GM18870 (cell line): ENCODE results near the gene SIRT2.
"Not testable (repeated sequence)": the region's sequence is repeated elsewhere in the genome, so short reads cannot be mapped to it uniquely, and the experiment has no call there.

Source experiments
- ATAC-seq: cut with Tn5 transposase; IDR thresholded peaks from one replicate; pipeline ENCODE4 v1.9.1; 2021; ENCODE audit warnings: moderate library complexity; ENCODE audit not compliant: unreplicated experiment

Gene SIRT2

GRCh38 chr19:38898788-38899446 is 501 bp downstream of the SIRT2 start:
- no peak for ATAC-seq

- ATAC-seq = no peak
These were observed 4.5 kb downstream of the SIRT2 start for GRCh38 chr19:38894968-38895367.

- no peak for ATAC-seq
These were observed 6.1 kb downstream of the SIRT2 start for GRCh38 chr19:38893341-38893771.

- no peak for ATAC-seq
These were observed 6.6 kb downstream of the SIRT2 start for GRCh38 chr19:38892841-38893240.

- no peak for ATAC-seq
These were observed 7.6 kb downstream of the SIRT2 start for GRCh38 chr19:38891771-38892170.

GRCh38 chr19:38890686-38891085 is 8.7 kb downstream of the SIRT2 start:
- ATAC-seq = no peak

GRCh38 chr19:38889803-38890202 is 9.6 kb downstream of the SIRT2 start:
- ATAC-seq = no peak

- no peak for ATAC-seq
These were observed 10.5 kb downstream of the SIRT2 start for GRCh38 chr19:38888876-38889275.

- not testable (repeated sequence) for ATAC-seq
These were observed 14.7 kb downstream of the SIRT2 start for GRCh38 chr19:38884691-38885090.

- no peak for ATAC-seq
These were observed 16.1 kb downstream of the SIRT2 start for GRCh38 chr19:38883286-38883685.

GRCh38 chr19:38880882-38881609 is 18.4 kb downstream of the SIRT2 start:
- no peak for ATAC-seq

GRCh38 chr19:38880076-38880881 is 19.1 kb downstream of the SIRT2 start:
- no peak for ATAC-seq

GRCh38 chr19:38879400-38879751 is 20.0 kb downstream of the SIRT2 start:
- no peak for ATAC-seq

GRCh38 chr19:38878575-38879399 is 20.6 kb downstream of the SIRT2 start:
- ATAC-seq = no peak

- ATAC-seq = no peak
These were observed 21.4 kb downstream of the SIRT2 start, which contains the start of gene RINL for GRCh38 chr19:38877781-38878574. RINL (minus strand) TSS chr19:38878275; CDS start chr19:38876742, 1,533 bp downstream.

GRCh38 chr19:38875656-38876395 is 23.6 kb downstream of the SIRT2 start:
- no peak for ATAC-seq

- not testable (repeated sequence) for ATAC-seq
These were observed 26.0 kb downstream of the SIRT2 start for GRCh38 chr19:38873400-38873799.

- no peak for ATAC-seq
These were observed 28.8 kb downstream of the SIRT2 start for GRCh38 chr19:38870612-38871011.
